HepG2 (cell line): ENCODE results near the gene TMEM50B. TPM values are rescaled to one million over a fixed set of nuclear protein-coding genes. Genes with fewer than 3 reads are reported as not detected.

Experiments used
- ATAC-seq: fragments of 200-7000 bp; cut with Tn5 transposase; 3 replicates; pipeline ENCODE4 v1.9.1; 2020; ENCODE audit warnings: mild to moderate bottlenecking, moderate library complexity
- BruUV-seq: library from RNA; stranded (reverse); fragments of 400-500 nt; replicated peaks from 2 replicates; lab custom pipeline; 2021; lab: Mats Ljungman, UMichigan
- CTCF ChIA-PET: fragments of 300-600 bp; formaldehyde crosslinking; extraction: SDS; loops from one replicate; lab custom pipeline; 2021; ENCODE audit warnings: low total read pairs, inconsistent platforms, low intra/inter-chr PET ratio; lab: Yijun Ruan, JAX
- POLR2A ChIA-PET: fragments of 350-600 bp; sonication (Branson Sonifier 250); formaldehyde crosslinking; loops from one replicate; lab custom pipeline; 2020; ENCODE audit warnings: antibody characterized with exemption, inconsistent platforms; lab: Yijun Ruan, JAX
- DNase-seq: peaks from one replicate; pipeline ENCODE4 v3.0.0-alpha.2; 2015; ENCODE audit warnings: low spot score
- FAIRE-seq: peaks from 3 replicates; lab custom pipeline; 2011; peaks lifted over from hg19 to GRCh38; lab: Jason Lieb, UNC
- H2AFZ ChIP-seq: one replicate; pipeline ENCODE4 v1.6.1; 2011; ENCODE audit warnings: low read length, inconsistent platforms
- H3K27ac ChIP-seq: fragments of 300-600 bp; 3 replicates; pipeline ENCODE4 v1.8.0; 2011; ENCODE audit warnings: mixed run types, mild to moderate bottlenecking, mixed read lengths, low read length, inconsistent platforms; ENCODE audit not compliant: insufficient read depth; ENCODE audit errors: extremely low read length
- H3K27me3 ChIP-seq, 2 experiments: fragments of 200-600 bp in 1 of 2; 2 replicates in 1 of 2; 3 replicates in 1 of 2; pipeline versions ENCODE4 v1.6.0 to v1.8.0; 2011; ENCODE audit warnings: low read length in 2 of 2, mild to moderate bottlenecking in 2 of 2, moderate library complexity in 2 of 2, inconsistent platforms in 1 of 2; ENCODE audit not compliant: insufficient read depth in 2 of 2, control insufficient read depth in 1 of 2
- H3K36me3 ChIP-seq, 2 experiments: fragments of 200-600 bp in 1 of 2; replicated peaks in 1 of 2; 2 replicates in 1 of 2; 3 replicates in 1 of 2; pipeline versions ENCODE4 v1.5.1 to v1.8.0; 2011; ENCODE audit warnings: low read length in 2 of 2, inconsistent platforms in 1 of 2; ENCODE audit not compliant: insufficient read depth in 2 of 2, control insufficient read depth in 1 of 2
- H3K4me1 ChIP-seq: 2 replicates; pipeline ENCODE4 v1.5.1; 2012; ENCODE audit warnings: low read length, inconsistent platforms; ENCODE audit not compliant: insufficient read depth
- H3K4me2 ChIP-seq: 2 replicates; pipeline ENCODE4 v1.6.0; 2011; ENCODE audit warnings: low read depth, low read length, inconsistent platforms
- H3K4me3 ChIP-seq, 3 experiments: fragments of 200-600 bp in 1 of 3; sonication (generic), shearing (Covaris generic) in 1 of 3; replicated peaks in 1 of 3; 2 replicates each; pipeline ENCODE4 v1.5.1; 2011 to 2016; ENCODE audit warnings: low read length in 3 of 3, inconsistent platforms in 2 of 3, low read depth in 2 of 3, mild to moderate bottlenecking in 2 of 3, control low read depth in 1 of 3, mixed read lengths in 1 of 3; ENCODE audit not compliant: insufficient read depth in 1 of 3
- H3K79me2 ChIP-seq: one replicate; pipeline ENCODE4 v1.6.1; 2011; ENCODE audit warnings: low read length, inconsistent platforms; ENCODE audit not compliant: insufficient read depth
- H3K9ac ChIP-seq: 2 replicates; pipeline ENCODE4 v1.6.0; 2011; ENCODE audit warnings: mild to moderate bottlenecking, low read depth, low read length, inconsistent platforms; ENCODE audit not compliant: insufficient read depth
- H3K9me3 ChIP-seq: 2 replicates; pipeline ENCODE4 v1.5.1; 2012; ENCODE audit warnings: mild to moderate bottlenecking, low read length
- H4K20me1 ChIP-seq: 2 replicates; pipeline ENCODE4 v1.6.0; 2011; ENCODE audit warnings: inconsistent platforms, mild to moderate bottlenecking, low read length, moderate library complexity; ENCODE audit not compliant: insufficient read depth
- AGO2 ChIP-seq: fragments of 200-400 bp; formaldehyde crosslinking; optimal IDR thresholded peaks from 2 replicates; pipeline ENCODE3; 2017; ENCODE audit warnings: mild to moderate bottlenecking, low read depth, low read length, moderate library complexity
- ARID5B ChIP-seq: IDR thresholded peaks from 2 replicates; pipeline ENCODE4 v1.4.0; 2020; ENCODE audit warnings: mild to moderate bottlenecking, missing genetic modification reagents
- DMTF1 ChIP-seq: sonication (generic); formaldehyde crosslinking; IDR thresholded peaks from 2 replicates; pipeline ENCODE4 v1.4.0; 2020; ENCODE audit warnings: mild to moderate bottlenecking, missing genetic modification reagents
- ELF3 ChIP-seq: IDR thresholded peaks from 2 replicates; pipeline ENCODE4 v1.6.1; 2016; ENCODE audit warnings: missing genetic modification reagents, missing compliant biosample characterization
- KDM5B ChIP-seq: sonication (generic); formaldehyde crosslinking; IDR thresholded peaks from 2 replicates; pipeline ENCODE4 v1.4.0; 2020; ENCODE audit warnings: missing genetic modification reagents, mild to moderate bottlenecking, borderline replicate concordance
- NONO ChIP-seq, 2 experiments: fragments of 450-650 bp in 1 of 2; sonication (generic) in 1 of 2; formaldehyde crosslinking in 1 of 2; IDR thresholded peaks in 1 of 2; conservative IDR thresholded peaks in 1 of 2; 2 replicates each; pipeline versions ENCODE4 v1.6.1 to v1.8.0; 2017 to 2022; ENCODE audit warnings: mild to moderate bottlenecking in 1 of 2, missing genetic modification reagents in 1 of 2, moderate library complexity in 1 of 2
- NR1H2 ChIP-seq: sonication (generic); formaldehyde crosslinking; IDR thresholded peaks from 2 replicates; pipeline ENCODE4 v1.8.1; 2022; ENCODE audit warnings: low read depth, missing genetic modification reagents, borderline replicate concordance
- PITX1 ChIP-seq: sonication (generic); formaldehyde crosslinking; IDR thresholded peaks from 2 replicates; pipeline ENCODE4 v1.5.1; 2020; ENCODE audit warnings: mild to moderate bottlenecking, missing genetic modification reagents
- RCOR2 ChIP-seq: IDR thresholded peaks from 2 replicates; pipeline ENCODE4 v1.6.1; 2016; ENCODE audit warnings: missing biosample characterization, missing genetic modification reagents
- ZC3H13 ChIP-seq: sonication (generic); formaldehyde crosslinking; IDR thresholded peaks from 2 replicates; pipeline ENCODE4 v1.8.1; 2023; ENCODE audit warnings: mild to moderate bottlenecking, missing genetic modification reagents, moderate library complexity
- ZFP1 ChIP-seq: IDR thresholded peaks from 2 replicates; pipeline ENCODE4 v1.6.1; 2016
- ZMAT3 ChIP-seq: sonication (generic); formaldehyde crosslinking; conservative IDR thresholded peaks from 2 replicates; pipeline ENCODE4 v1.7.0; 2021; ENCODE audit warnings: missing genetic modification reagents
- ZNF446 ChIP-seq: sonication (generic); formaldehyde crosslinking; IDR thresholded peaks from 2 replicates; pipeline ENCODE4 v1.5.0; 2020; ENCODE audit warnings: mild to moderate bottlenecking, missing genetic modification reagents
- ZNF709 ChIP-seq: sonication (generic); formaldehyde crosslinking; IDR thresholded peaks from 2 replicates; pipeline ENCODE4 v1.5.0; 2020; ENCODE audit warnings: mild to moderate bottlenecking, missing genetic modification reagents
- ZNF800 ChIP-seq: sonication (generic); formaldehyde crosslinking; IDR thresholded peaks from 2 replicates; pipeline ENCODE4 v1.4.0; 2020; ENCODE audit warnings: missing genetic modification reagents
- WGBS: methylation state at CpG from one replicate; pipeline ENCODE4 v1.1.6; 2017; ENCODE audit warnings: low lambda C conversion rate; 5-methylcytosine and 5-hydroxymethylcytosine counted together
- in situ Hi-C: cut with HindIII; loops from 2 replicates; pipeline ENCODE4 v1.10.0; 2017; ENCODE audit warnings: low pct_unique_long_range_greater_than_20kb; ENCODE audit not compliant: extremely low pct_ligation_motif_present
- intact Hi-C: fragments of 100-400 bp; cut with micrococcal nuclease; formaldehyde crosslinking; loops from one replicate; pipeline ENCODE4 v1.10.0; 2022; ENCODE audit not compliant: unreplicated experiment
- polyA plus RNA-seq, 8 experiments: library from polyadenylated mRNA; depleted of rRNA in 3 of 8; stranded (reverse) in 7 of 8; unstranded in 1 of 8; fragments of >200 nt; fragmentation: Illumina TruSeq in 4 of 8; extraction: Trizol in 4 of 8; gene quantifications; 2 replicates each; pipeline versions ENCODE4 v1.2.1 to v1.2.3, GENCODE V29; 2011 to 2016; ENCODE audit warnings: low read depth in 4 of 8, missing spikeins in 1 of 8, mixed read lengths in 1 of 8; ENCODE audit not compliant: insufficient read depth in 1 of 8
- total RNA-seq, 5 experiments: library from RNA; depleted of rRNA; stranded (reverse); fragments of >200 nt; fragmentation: Illumina TruSeq; extraction: Trizol; gene quantifications; 2 replicates each; pipeline ENCODE4 v1.2.3, GENCODE V29; 2016; ENCODE audit warnings: low read depth in 1 of 5

The TMEM50B gene
- total and polyA plus RNA-seq, 2 of the 13 experiments (the other 11 are each of a cell fraction or from before 2014, with no cell fraction given): 29.9 to 46.3 TPM

- no peaks in the 10 kb centered on the region for H4K20me1 ChIP-seq
- in situ Hi-C loops (no loop called here), intact Hi-C loops (no loop called here)
- peak overlapping the region; percentile 96 for H2AFZ ChIP-seq
- WGBS: 1% methylated on average over 41 of the region's 68 CpGs
- peak; percentile 10 for DNase-seq
- peaks cover 16% of the 10 kb centered on the region for H3K4me1 ChIP-seq
- H3K9ac ChIP-seq: peak overlapping the region; percentile 86
- H3K36me3 ChIP-seq: no peaks in the 10 kb centered on the region
- ATAC-seq: peak; percentile 44
- CTCF ChIA-PET: no interaction called here
- H3K79me2 ChIP-seq: peaks cover 14% of the 10 kb centered on the region
- no peaks in the 10 kb centered on the region for H3K9me3 ChIP-seq
- H3K4me2 ChIP-seq: peak overlapping the region; percentile 75
- H3K27me3 ChIP-seq: no peaks in the 10 kb centered on the region; a peak in 1 of 5 replicates
- POLR2A ChIA-PET: interaction anchor here (0.6 to 3.6 kb wide), 16 partner anchors 12 to 253 kb away, joined by 3 to 96 read pairs (median 5); partner anchors contain the start of genes DNAJC28, DONSON, IFNAR1 and SON
- H3K4me3 ChIP-seq: peak overlapping the region; percentile 72 to 91 (median 85)
- H3K27ac ChIP-seq: peak overlapping the region; percentile 92
- FAIRE-seq: no peak
- no TSS peak for BruUV-seq
- peak; percentile 20; the same call in 1 of the 2 replicates for TF ChIP-seq ZMAT3 (CRISPR knock-in tag)
- TF ChIP-seq ZNF709 (CRISPR knock-in tag): peak; percentile 38; the same call in 1 of the 2 replicates
- no peak for TF ChIP-seq ARID5B
- peak; percentile 66; the same call in 1 of the 2 replicates for TF ChIP-seq ZNF446 (CRISPR knock-in tag)
- no peak for TF ChIP-seq NONO (IDR thresholded peaks at IDR 0.05)
- TF ChIP-seq NONO (CRISPR knock-in tag; conservative IDR thresholded peaks at IDR 0.05): peak; percentile 53; the same call in 1 of the 2 replicates
- TF ChIP-seq RCOR2 (CRISPR knock-in tag): no peak
- TF ChIP-seq ZFP1 (CRISPR knock-in tag): 0 out of 2 replicates have a peak, but pooled peaks have one; percentile 17
- peak; percentile 22; the same call in 1 of the 2 replicates for TF ChIP-seq ZC3H13 (CRISPR knock-in tag)
- TF ChIP-seq PITX1: no peak
- TF ChIP-seq DMTF1 (CRISPR knock-in tag): no peak
- TF ChIP-seq NR1H2 (CRISPR knock-in tag): no peak
- TF ChIP-seq KDM5B: peak; percentile 55; the same call in 1 of the 2 replicates
- 0 out of 2 replicates have a peak, but pooled peaks have one; percentile 6 for TF ChIP-seq ZNF800 (CRISPR knock-in tag)
- peak; percentile 61 for TF ChIP-seq AGO2
- TF ChIP-seq ELF3 (CRISPR knock-in tag): 0 out of 2 replicates have a peak, but pooled peaks have one; percentile 3
These were observed 667 bp downstream of the TMEM50B start for GRCh38 chr21:33478935-33479678.
